NCI-H510A (cell line): Measurements from ENCODE around the gene SBK2.
"Not testable (repeated sequence)": the region's sequence is repeated elsewhere in the genome, so short reads cannot be mapped to it uniquely, and the experiment has no call there.

Experiments used
- DNase-seq: peaks from one replicate; lab custom pipeline; 2025; lab: John Stamatoyannopoulos, UW

Gene SBK2, protein sequence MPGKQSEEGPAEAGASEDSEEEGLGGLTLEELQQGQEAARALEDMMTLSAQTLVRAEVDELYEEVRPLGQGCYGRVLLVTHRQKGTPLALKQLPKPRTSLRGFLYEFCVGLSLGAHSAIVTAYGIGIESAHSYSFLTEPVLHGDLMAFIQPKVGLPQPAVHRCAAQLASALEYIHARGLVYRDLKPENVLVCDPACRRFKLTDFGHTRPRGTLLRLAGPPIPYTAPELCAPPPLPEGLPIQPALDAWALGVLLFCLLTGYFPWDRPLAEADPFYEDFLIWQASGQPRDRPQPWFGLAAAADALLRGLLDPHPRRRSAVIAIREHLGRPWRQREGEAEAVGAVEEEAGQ

DNA sequence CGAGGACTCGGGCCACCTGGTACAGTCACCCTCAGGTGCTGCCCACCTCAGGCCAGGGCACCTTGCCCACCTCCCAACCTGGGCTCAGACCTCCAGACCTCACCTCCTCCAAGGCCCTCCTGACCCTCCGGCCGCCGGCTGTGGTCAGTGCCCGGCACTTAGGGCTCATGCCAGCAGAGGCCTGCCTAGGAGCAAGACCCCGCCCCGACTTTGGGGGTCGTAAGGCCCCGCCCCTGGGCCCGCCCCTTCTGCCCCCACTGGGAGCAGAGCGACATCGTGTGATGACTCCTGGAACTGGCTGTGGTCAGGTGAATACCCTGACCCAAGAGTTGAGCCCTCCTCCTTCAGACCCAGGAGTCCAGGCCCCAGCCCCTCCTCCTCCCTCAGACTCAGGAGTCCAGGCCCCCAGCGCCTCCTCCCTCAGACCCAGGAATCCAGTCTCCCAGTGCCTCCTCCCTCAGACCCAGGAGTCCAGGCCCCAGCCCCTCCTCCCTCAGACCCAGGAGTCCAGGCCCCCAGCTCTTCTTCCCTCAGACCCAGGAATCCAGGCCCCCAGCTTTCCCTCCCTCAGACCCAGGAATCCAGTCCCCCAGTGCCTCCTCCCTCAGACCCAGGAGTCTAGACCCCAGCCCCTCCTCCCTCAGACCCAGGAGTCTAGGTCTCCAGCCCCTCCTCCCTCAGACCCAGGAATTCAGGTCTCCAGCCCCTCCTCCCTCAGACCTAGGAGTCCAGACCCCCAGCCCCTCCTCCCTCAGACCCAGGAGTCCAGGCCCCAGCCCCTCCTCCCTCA, at the start of gene SBK2:
TSS of gene SBK2 (minus strand) at position 183 of the 790 bp plus-strand sequence. CDS start 839 bp downstream, outside the sequence.
- DNase-seq: no peak

DNA sequence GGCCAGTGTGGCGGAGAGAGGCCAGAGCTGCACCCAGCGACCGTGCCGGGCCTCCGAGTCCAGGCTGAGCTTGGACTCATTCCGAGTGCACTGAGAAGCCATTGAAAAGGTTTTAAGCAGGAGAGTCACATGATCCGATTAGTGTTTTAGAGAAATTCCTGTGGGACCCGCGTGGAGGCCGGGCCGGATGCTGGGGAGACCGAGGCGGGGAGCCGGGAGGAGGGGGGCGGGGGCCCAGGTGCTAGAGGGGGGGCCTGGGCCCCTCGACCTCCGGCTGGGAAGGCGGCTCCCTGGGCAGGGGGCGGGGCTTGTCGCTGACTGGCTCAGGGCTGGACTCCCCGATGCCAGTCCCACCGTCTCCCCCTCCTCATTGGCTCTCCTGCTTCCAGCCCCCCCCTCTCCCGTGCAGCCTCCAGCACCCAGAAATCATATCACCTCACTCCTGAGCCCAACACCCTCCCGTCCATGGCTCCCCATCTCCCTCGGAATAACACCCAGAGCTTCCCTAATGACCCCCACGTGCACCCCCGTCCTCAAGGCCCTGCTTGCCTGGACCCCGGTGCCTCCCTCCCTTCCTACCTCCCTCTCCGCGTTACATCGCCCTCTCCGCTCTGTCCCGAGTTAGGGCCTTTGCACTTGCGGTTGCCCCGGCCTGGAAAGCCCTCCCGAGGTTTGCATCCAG, 48.9 kb upstream of the SBK2 start:
- peak; percentile 60 for DNase-seq

DNA sequence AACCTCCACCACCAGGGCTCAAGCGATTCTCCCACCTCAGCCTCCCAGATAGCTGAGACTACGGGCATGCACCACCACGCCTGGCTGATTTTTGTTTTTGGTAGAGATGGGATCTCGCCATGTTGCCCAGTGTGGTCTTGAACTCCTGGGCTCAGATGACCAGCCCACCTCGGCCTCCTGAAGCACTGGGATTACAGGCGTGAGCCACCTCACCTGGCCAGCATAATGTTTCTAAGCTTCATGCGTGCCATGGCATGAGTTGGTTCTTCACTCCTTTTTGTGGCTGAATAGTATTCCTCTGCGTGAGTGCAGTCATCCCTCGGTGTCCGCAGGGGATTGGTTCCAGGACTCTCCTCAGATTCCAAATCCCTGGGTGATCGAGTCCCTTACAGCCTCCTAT, 47.9 kb upstream of the SBK2 start:
- DNase-seq: no peak

DNA sequence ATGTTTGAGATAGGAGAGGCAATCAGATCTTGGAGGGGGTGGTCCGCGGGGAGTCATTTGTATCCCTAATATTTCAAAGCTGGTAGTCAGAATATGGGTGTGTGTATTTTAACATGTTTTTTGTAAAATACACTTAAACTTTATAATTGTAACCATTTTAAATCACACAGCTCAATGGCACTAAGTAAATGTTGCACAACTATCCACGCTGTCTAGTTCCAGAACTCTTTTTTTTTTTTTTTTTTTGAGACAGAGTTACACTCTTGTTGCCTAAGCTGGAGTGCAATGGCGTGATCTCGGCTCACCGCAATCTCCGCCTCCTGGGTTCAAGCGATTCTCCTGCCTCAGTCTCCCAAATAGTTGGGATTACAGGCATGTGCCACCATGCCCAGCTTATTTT, 47.0 kb upstream of the SBK2 start:
- not testable (repeated sequence) for DNase-seq

DNA sequence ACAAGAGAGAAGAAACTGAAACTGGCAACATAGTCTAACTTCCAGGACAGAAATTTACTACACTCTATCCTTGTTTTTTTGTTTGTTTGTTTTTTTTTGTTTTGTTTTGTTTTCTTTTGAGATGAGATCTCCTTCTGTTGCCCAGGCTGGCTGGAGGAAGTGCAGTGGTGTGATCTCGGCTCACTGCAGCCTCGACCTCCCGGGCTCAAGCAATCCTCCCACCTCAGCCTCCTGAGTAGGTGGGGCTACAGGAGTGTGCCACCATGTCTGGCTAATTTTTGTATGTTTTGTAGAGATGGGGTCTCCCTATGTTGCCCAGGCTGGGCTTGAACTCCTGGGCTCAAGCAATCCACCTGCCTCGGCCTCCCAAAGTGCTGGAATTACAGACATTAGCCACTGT, 45.4 kb upstream of the SBK2 start:
- not testable (repeated sequence) for DNase-seq

DNA sequence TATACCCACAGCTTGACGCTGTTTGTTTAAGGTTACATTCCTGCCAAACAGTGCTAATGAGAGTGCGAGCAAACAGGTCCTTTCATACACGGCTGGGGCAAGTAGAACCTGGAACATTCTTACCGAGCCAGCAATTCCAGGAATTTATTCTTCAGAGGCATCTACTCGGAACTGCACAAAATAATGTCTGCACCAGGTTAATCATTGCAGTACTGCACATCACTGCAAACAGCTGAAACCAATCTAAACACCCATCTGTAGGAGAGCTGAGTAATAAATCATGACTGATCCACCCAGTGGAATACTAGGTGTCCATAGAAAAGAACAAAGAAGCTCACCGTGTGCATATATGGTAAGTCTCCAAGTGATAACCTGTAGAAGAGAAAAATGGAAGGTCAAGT, 44.9 kb upstream of the SBK2 start:
- no peak for DNase-seq

DNA sequence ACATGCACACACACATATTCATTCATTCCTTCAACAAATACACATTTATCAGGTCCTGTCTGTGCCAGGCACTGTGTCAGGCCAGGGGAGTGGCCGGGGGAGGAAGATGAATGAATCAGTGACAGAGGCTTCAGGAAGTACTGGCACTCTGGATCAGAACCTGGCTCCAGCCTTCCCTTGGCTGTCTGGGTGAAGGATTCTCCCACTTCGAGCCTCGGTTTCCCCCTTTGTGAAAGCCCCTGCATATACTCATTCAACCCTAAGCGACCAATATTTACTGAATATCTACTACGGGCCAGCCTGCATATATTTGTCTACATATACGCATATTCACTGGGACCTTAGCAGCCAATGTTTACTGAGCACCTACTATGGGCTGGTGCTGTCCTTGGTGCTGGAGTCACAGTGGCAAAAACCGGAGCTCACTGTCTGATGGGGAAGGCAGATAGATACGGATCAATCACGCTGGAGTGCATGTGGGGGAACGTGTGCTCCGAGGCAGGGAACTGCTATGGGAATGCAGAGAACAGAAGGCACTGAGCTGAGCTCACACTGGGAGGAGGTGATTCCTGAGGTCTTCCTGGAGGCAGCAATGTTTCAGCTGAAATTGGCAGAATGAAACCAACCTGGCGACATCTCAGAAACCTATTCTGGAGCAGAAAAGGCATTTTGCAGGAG, 44.4 kb upstream of the SBK2 start:
- no peak for DNase-seq

DNA sequence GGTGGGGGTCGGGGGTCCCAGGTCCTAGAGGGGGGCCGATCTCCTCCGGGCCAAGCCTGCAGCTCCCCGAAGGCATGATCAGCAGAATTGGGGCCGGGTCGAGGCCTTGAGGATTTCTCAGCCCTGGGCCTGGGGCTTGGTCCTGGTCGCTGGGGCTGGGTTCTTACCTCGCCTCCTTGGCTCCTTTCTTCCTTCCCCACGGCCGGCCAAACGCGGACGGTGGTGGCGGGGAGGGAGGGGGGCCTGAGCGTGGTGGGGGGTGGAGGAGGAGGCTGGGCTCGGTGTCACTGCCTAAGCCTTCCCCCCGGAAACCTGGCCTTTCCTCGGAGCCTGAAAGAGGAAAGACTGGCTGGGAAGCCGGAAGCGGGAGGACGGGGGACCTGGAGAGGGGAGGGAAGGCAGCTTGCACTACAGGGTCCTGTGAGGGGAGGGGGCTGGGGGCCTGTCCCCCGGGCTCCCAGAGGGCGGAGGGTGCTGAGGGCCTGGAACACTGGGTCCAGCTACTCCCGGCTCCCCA, 43.8 kb upstream of the SBK2 start, which contains the start of gene ZNF579:
TSS of gene ZNF579 (minus strand) at position 221 of the 517 bp plus-strand sequence. CDS start 1,209 bp downstream, outside the sequence.
- peak; percentile 85 for DNase-seq

DNA sequence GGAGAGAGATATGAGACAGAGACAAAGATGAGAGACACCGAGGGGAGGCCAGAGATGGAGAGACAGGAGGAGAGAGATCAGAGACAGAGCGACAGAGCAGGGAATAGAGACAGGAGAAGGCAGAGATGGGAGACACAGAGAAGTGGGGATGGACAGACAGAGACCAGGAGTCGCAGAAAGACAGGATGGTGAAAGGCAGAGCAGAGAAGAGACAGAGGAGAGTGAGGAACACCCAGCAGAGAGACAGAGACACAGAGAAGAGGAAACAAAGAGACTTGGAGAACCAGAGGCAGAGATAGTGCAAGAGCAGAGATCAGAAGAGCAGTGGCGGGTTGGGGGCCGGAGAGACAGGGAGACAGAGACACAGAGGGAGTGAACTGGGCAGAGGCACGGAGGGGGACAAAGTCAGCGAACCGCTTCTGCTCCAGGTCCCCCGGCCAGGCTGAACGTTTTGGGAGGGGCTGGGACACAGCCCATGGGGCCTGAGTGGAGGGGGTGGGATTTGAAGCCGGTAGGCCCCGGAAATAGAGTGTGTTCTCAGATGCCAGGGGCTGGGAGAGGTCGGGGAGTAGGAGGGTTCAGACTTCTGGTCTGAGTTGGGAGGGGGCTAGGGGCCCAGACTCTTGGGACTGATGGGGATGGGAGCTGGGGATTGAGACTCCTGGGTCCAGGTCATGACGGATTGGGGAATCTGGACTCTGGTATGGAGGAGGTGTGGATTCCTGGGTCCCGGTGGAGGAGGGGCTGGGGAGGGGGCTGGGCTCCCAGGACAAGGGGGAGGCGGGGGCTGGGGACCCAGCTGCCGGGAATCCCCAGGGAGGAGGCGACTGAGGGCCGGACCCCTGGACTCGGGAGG, 43.1 kb upstream of the SBK2 start:
- DNase-seq: no peak

DNA sequence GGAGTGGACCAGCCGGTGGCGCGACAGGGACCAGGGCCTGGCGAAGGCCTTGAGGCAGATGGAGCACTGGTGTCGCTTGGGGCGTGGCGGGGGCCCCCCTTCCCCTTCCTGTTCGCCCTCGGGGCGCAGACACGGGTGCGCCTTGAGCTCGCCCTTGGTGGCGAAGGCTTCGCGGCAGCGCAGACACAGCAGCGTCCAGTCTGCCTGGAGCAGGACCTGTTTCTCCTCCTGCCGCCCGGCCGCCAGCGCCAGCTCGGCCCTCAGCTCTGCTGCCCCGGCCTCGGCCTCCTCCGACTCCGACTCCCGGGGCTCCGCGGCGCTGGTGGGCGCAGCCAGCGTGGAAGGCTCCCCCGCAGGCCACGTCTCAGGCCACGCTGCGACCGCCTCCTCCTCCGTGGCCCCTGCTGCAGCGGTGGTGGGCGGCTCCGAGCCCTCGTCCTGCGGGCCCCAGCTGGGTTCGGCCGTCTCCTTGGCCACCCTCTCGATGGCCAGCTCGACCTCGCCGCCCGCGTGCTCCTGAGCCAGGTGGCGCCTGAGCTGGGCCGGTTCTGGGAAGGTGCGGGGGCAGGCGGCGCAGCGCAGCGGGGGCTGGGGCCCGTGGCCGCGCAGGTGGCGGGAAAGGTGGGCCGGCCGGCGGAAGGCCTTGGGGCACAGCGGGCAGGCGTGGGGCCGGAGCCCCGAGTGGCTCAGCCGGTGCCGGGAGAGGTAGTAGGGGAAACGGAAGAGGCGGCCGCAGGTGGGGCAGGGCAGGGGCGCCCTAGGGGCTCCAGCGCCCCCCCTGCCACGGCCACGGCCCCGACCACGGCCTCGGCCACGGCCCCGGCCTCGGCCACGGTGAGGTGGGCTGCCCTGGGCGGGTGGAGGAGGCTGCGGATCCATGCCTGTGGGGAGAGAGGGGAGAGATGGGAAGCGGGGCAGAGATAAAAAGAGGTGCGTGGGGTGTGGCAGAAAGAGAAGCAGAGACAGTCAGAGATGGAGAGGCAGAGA, 42.1 kb upstream of the SBK2 start:
- DNase-seq: no peak

DNA sequence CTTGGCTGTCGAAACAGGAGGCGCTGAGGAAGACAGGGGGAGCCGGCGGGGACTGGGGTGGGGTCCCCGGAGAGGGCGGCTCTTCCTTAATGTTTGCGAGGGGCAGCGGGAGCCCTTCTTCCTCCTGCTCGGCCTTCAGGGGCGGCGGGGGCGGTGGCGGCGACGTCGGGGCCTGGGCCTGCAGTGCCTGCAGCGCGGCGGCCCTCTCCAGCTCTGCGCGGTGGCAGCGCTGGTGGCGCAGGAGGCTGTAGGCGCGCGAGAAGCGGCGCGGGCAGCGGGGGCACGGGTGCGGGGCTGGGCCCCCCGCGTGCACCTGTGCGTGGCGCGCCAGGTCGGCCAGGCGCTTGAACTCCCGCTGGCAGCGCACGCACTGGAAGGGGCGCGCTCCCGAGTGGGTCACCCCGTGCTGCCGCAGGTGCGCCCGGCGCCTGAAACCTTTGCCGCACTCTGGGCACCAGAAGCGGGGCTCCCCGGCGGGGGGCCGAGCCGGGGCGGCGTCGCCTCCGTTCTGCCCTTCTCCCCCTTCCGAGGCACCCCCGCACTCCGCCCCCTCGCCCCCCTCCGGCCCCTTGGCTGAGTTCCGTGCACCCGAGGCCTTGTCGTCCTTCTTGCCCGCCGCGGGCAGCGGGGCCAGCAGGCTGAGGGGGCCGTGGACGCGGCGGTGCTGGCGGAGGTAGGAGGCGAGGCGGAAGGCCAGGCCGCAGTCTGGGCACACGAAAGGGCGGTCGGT, 41.3 kb upstream of the SBK2 start:
- DNase-seq: no peak

DNA sequence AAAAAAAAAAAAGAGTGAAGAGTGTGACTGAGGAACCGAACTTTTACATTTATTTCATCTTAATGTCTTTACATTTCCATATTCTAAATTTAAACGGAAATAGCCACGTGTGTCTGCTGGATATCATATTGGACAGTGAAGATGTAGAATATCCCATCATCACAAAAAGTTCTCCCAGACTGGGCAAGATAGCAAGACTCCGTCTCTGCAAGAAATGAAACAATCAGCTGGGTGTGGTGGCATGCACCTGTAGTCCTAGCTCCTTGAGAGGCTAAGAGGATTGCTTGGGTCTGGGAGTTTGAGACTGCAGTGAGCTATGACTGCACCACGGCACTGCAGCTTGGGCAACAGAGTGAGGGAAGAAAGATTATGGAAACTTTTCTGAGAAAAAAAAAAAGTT, 39.8 kb upstream of the SBK2 start:
- DNase-seq: no peak

DNA sequence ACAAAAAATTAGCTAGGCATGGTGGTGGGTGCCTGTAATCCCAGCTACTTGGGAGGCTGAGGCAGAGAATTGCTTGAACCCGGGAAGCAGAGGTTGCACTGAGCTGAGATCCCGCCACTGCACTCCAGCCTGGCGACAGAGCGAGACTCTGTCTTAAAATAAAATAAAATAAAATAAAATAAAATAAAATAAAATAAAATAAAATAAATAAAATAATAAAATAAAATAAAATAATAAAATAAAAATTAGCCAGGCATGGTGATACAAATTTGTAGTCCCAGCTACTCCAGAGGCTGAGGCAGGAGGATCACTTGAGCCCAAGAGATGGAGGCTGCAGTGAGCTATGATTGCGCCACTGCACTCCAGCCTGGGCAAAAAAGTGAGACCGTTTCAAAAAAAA, 37.0 kb upstream of the SBK2 start:
- DNase-seq: not testable (repeated sequence)

DNA sequence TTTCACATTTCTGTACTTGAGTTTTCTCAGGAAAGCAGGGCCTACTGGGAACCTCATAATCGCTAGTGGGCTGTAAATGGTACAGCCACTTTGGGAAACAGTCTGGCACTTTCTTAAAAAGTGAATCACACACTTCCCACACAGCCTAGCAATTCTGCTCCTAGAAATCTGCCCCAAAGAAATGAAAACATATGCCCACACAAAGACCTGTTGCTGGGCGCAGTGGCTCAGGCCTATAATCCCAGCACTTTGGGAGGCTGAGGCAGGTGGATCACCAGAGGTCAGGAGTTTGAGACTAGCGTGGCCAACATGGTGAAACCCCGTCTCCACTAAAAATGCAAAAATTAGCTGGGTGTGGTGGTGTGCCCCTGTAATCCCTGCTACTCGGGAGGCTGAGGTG, 32.5 kb upstream of the SBK2 start:
- not testable (repeated sequence) for DNase-seq

DNA sequence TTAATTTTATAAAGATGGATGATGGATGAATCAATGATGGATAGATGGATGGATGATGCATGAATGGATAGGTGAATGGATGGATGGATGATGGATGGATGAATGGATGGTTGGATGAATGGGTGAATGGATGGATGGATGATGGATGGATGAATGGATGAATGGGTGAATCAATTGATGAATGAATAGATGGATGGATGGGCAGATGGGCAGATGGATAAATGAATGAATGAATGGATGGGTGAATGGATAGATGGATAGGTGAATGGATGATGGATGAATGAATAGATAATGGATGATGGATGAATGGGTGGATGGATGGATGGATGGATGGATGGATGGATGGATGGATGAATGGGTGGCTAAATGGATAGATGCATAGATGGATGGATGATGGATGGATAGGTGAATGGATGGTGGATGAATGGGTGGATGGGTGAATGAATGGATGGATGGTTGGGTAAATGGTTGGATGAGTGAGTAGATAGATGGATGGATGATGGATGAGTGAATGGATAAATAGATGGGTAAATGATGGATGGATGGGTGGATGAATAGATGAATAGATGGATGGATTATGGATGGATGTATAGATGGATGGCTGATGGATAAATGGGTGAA, 30.9 kb upstream of the SBK2 start:
- no peak for DNase-seq

DNA sequence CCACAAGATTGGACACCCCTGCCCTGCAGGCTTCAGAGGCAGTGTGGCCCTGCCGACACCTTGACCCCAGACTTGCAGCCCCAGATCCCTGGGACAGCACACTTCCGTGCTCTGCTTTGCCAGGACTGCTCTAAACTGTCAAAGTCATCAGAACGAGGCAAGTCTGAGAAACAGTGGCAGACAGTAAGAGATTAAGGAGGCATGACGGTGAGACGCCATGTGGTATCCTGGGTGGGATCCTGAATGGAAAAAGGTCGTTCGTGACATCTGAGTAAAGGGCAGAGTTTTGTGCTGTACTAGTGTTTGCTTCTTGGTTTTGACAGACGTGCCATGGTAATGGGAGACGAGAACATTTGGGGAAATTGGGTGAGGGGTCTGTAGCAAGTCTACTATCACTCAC, 29.9 kb upstream of the SBK2 start:
- DNase-seq: no peak

DNA sequence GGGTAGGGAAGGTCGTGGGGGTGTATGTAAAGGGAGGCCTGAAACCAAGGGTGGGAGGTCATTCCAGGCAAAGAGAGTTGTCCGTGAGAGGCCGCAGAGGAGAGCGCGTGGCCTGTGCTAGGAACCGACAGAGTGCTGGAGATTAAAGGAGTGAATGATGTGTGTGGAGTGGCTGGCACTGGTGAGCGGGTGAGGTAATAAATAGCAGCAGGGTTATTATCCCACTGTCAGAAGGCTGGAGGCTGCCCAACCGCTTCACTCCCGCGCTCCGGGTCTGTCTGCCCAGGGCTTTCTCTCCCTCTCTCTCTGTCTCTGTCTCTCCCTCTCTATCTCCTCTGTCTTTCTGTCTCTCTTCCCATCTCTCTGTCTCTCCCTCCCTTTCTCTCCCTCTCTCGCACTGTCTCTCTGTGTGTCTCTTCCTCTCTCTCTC, 26.3 kb upstream of the SBK2 start:
- no peak for DNase-seq

DNA sequence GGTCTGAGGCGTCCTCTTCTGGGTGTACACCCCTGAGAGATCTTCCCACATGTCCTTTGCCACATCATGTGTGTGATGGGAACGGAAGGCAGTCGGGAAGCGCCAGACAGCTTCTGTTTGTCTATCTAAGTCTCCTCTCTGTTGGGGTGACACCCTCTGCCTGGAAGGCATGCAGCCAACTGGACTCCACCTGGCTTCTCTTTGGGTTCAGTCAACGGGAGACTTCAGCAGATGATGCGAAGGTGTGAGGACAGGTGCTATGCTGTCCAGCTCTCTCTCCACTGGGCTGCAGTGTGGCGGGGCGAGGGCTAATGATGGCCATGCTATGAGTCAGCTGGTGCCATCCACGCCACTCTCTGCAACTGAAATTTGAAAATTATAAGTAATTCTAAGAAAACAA, 22.8 kb upstream of the SBK2 start:
- DNase-seq: no peak
